ENCODE measurements around the gene SCARF2. TPM values are rescaled to one million over a fixed set of nuclear protein-coding genes. Genes with fewer than 3 reads are reported as not detected.

Gene SCARF2
- polyA plus RNA-seq, 2 of the 4 experiments (the other 2 are of a cell fraction): 0.35 to 0.66 TPM

GRCh38 chr22:20396639-20397038, 41.0 kb downstream of the SCARF2 start:
- 94% methylated on average over 1 of the region's 1 CpG for WGBS (ENCODE audit: missing lambda C conversion rate)
- Histone ChIP-seq H3K9me3 (no peaks in the 10 kb centered on the region), H3K27ac (no peak overlapping the region), H3K4me2 (no peak overlapping the region), H3K4me3 (no peak overlapping the region), H3K4me1 (peaks cover 8% of the 10 kb centered on the region; the same call in 2 of the 3 replicates)
- FAIRE-seq: no peak
- ATAC-seq: no peak
- ChIA-PET CTCF (no interaction called here), POLR2A (no interaction called here)
- no peak for DNase-seq (ENCODE audit: low read depth in 1 of 2, low spot score in 1 of 2)
- no peak for TF ChIP-seq NFE2L2 (conservative IDR thresholded peaks at IDR 0.05; ENCODE audit: low read length)
- TF ChIP-seq KDM1A (IDR thresholded peaks at IDR 0.05; ENCODE audit: low read depth): no peak
- TF ChIP-seq CBX2 (IDR thresholded peaks at IDR 0.05; ENCODE audit: borderline replicate concordance, low read depth): no peak
- TF ChIP-seq, protein P1, sequence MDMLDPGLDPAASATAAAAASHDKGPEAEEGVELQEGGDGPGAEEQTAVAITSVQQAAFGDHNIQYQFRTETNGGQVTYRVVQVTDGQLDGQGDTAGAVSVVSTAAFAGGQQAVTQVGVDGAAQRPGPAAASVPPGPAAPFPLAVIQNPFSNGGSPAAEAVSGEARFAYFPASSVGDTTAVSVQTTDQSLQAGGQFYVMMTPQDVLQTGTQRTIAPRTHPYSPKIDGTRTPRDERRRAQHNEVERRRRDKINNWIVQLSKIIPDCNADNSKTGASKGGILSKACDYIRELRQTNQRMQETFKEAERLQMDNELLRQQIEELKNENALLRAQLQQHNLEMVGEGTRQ (IDR thresholded peaks at IDR 0.05): no peak
- no peak for TF ChIP-seq HES2 (IDR thresholded peaks at IDR 0.05)
- TF ChIP-seq EHF (CRISPR knock-in tag; IDR thresholded peaks at IDR 0.05): no peak
- TF ChIP-seq EHMT2 (IDR thresholded peaks at IDR 0.05; ENCODE audit: low read depth): no peak
- no peak for TF ChIP-seq CEBPB (IDR thresholded peaks at IDR 0.05)

- CTCF ChIA-PET: interaction anchor here (1.3 to 3.1 kb wide), 2 partner anchors 8 to 22 kb away, joined by 6 to 13 read pairs; no protein-coding TSS in a partner anchor
- H3K27ac ChIP-seq: no peak overlapping the region
- POLR2A ChIA-PET: no interaction called here
- no peak for DNase-seq (ENCODE audit: low read depth in 1 of 2, low spot score in 1 of 2)
- no peak for ATAC-seq
- TF ChIP-seq NPAS2 (CRISPR knock-in tag; IDR thresholded peaks at IDR 0.05; ENCODE audit: borderline replicate concordance) (no peak), CHD2 (IDR thresholded peaks at IDR 0.05; ENCODE audit: low read length, partially characterized antibody) (no peak), ZFP36 (IDR thresholded peaks at IDR 0.05; ENCODE audit: borderline replicate concordance, partially characterized antibody) (no peak), JUN (IDR thresholded peaks at IDR 0.05) (no peak), RCOR1 (IDR thresholded peaks at IDR 0.05; ENCODE audit: low read depth, low read length) (no peak)
- TF ChIP-seq, protein P2, sequence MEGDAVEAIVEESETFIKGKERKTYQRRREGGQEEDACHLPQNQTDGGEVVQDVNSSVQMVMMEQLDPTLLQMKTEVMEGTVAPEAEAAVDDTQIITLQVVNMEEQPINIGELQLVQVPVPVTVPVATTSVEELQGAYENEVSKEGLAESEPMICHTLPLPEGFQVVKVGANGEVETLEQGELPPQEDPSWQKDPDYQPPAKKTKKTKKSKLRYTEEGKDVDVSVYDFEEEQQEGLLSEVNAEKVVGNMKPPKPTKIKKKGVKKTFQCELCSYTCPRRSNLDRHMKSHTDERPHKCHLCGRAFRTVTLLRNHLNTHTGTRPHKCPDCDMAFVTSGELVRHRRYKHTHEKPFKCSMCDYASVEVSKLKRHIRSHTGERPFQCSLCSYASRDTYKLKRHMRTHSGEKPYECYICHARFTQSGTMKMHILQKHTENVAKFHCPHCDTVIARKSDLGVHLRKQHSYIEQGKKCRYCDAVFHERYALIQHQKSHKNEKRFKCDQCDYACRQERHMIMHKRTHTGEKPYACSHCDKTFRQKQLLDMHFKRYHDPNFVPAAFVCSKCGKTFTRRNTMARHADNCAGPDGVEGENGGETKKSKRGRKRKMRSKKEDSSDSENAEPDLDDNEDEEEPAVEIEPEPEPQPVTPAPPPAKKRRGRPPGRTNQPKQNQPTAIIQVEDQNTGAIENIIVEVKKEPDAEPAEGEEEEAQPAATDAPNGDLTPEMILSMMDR (IDR thresholded peaks at IDR 0.05): no peak
- no peak overlapping the region for H3K4me3 ChIP-seq
- peaks cover 8% of the 10 kb centered on the region; the same call in 2 of the 3 replicates for H3K4me1 ChIP-seq
- no peaks in the 10 kb centered on the region for H3K9me3 ChIP-seq
- no peak for FAIRE-seq
- H3K4me2 ChIP-seq: no peak overlapping the region
- WGBS (ENCODE audit: missing lambda C conversion rate): 67% methylated on average over 2 of the region's 2 CpGs
These were observed 41.7 kb downstream of the SCARF2 start for GRCh38 chr22:20395907-20396287.

DNA sequence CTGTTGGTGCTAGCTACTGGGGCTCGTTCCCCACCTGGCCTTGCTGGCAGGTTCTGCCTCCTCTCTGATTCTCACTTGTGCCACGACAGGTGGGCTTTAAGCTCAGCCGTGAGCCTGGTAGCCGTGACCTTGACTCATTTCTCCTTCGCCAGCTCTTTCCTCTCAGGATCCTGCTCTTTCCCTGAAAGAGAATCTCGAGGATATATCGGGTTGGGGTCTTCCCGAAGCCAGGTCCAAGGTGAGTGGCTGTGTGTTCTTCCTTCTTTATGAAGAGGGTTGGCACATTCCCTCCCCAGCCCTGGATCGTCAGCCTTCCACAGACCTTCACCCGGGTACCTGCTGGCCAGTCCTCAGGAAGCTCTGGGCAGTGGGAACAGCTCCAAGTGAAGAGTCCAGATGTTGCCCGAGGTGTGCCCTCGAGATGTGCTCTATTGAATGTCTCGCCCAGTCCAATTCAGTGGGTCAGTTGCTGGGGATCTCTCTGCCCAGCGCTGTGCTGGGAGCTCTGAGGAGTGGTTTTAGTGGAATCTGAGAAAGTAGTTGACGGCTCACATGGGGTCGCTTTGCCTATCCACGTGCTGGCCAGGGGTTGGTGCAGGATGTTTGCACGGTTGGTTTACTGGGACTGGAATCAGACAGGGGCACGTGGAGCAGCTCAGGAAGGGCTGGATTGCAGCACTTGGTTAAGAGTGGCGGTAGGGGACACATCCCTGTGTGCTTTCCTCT, 42.3 kb downstream of the SCARF2 start:
- Histone ChIP-seq H3K27ac (no peak overlapping the region), H3K4me1 (peaks cover 8% of the 10 kb centered on the region; the same call in 2 of the 3 replicates), H3K4me3 (no peak overlapping the region), H3K4me2 (peak overlapping the region; percentile 97), H3K9me3 (no peaks in the 10 kb centered on the region)
- no peak for TF ChIP-seq TP53 (CRISPR knock-in tag; IDR thresholded peaks at IDR 0.05)
- TF ChIP-seq GATA3 (IDR thresholded peaks at IDR 0.05; ENCODE audit: borderline replicate concordance): no peak
- TF ChIP-seq POLR2AphosphoS2 (conservative IDR thresholded peaks at IDR 0.05; ENCODE audit: low read length): no peak
- TF ChIP-seq MAFK (IDR thresholded peaks at IDR 0.05; ENCODE audit: partially characterized antibody): no peak
- TF ChIP-seq HDAC2 (IDR thresholded peaks at IDR 0.05): no peak
- no peak for TF ChIP-seq CBX8 (IDR thresholded peaks at IDR 0.05)
- TF ChIP-seq NR3C1 (IDR thresholded peaks at IDR 0.05): no peak
- TF ChIP-seq MAZ (IDR thresholded peaks at IDR 0.05; ENCODE audit: borderline replicate concordance, low read depth, low read length): no peak
- no peak for TF ChIP-seq NFE2L2 (conservative IDR thresholded peaks at IDR 0.05; ENCODE audit: low read length)
- TF ChIP-seq POLR2A (IDR thresholded peaks at IDR 0.05; ENCODE audit: low read length): no peak
- no peak for TF ChIP-seq HEYL (CRISPR knock-in tag; IDR thresholded peaks at IDR 0.05)
- TF ChIP-seq KDM5A (IDR thresholded peaks at IDR 0.05): no peak
- TF ChIP-seq JUNB (IDR thresholded peaks at IDR 0.05): no peak
- TF ChIP-seq, protein P3, sequence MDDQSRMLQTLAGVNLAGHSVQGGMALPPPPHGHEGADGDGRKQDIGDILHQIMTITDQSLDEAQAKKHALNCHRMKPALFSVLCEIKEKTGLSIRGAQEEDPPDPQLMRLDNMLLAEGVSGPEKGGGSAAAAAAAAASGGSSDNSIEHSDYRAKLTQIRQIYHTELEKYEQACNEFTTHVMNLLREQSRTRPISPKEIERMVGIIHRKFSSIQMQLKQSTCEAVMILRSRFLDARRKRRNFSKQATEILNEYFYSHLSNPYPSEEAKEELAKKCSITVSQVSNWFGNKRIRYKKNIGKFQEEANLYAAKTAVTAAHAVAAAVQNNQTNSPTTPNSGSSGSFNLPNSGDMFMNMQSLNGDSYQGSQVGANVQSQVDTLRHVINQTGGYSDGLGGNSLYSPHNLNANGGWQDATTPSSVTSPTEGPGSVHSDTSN (IDR thresholded peaks at IDR 0.05): no peak
- no peak for TF ChIP-seq HOXA7 (CRISPR knock-in tag; IDR thresholded peaks at IDR 0.05)
- no peak for TF ChIP-seq FOXS1 (CRISPR knock-in tag; IDR thresholded peaks at IDR 0.05)
- TF ChIP-seq FOSB (CRISPR knock-in tag; IDR thresholded peaks at IDR 0.05): no peak
- TF ChIP-seq ZNF302 (CRISPR knock-in tag; IDR thresholded peaks at IDR 0.05): no peak
- FAIRE-seq (no peak), ATAC-seq (no peak), DNase-seq (ENCODE audit: low read depth in 1 of 2, low spot score in 1 of 2) (no peak)
- ChIA-PET CTCF (interaction anchor here (0.6 to 3.1 kb wide), 4 partner anchors 9 to 389 kb away, joined by 3 to 13 read pairs (median 4); no protein-coding TSS in a partner anchor), POLR2A (no interaction called here)
- 83% methylated on average over 13 of the region's 20 CpGs for WGBS (ENCODE audit: missing lambda C conversion rate)
